ENCODE results near the gene CCDC88C. TPM values are rescaled to one million over a fixed set of nuclear protein-coding genes. Genes with fewer than 3 reads are reported as not detected.
"Not testable (repeated sequence)": the region's sequence is repeated elsewhere in the genome, so short reads cannot be mapped to it uniquely, and the experiment has no call there.

The CCDC88C gene
- total RNA-seq, 1 experiment from 2014 or later: 14.7 TPM

- DNase-seq (ENCODE audit: extremely low read depth, low read depth): no peak
These were observed 160.2 kb downstream of the CCDC88C start for GRCh38 chr14:91257328-91258010.

- DNase-seq (ENCODE audit: extremely low read depth, low read depth): no peak
These were observed 161.0 kb downstream of the CCDC88C start for GRCh38 chr14:91256661-91257060.

GRCh38 chr14:91255026-91255695, 162.5 kb downstream of the CCDC88C start:
- DNase-seq (ENCODE audit: extremely low read depth, low read depth): no peak

- DNase-seq (ENCODE audit: extremely low read depth, low read depth): no peak
These were observed 163.2 kb downstream of the CCDC88C start for GRCh38 chr14:91254461-91254860.

- DNase-seq (ENCODE audit: extremely low read depth, low read depth): no peak
These were observed 163.8 kb downstream of the CCDC88C start for GRCh38 chr14:91253795-91254323.

- DNase-seq (ENCODE audit: extremely low read depth, low read depth): peak; percentile 9
These were observed 164.5 kb downstream of the CCDC88C start for GRCh38 chr14:91252871-91253794.

GRCh38 chr14:91250912-91251311, 166.7 kb downstream of the CCDC88C start:
- DNase-seq (ENCODE audit: extremely low read depth, low read depth): no peak

- no peak for DNase-seq (ENCODE audit: extremely low read depth, low read depth)
These were observed 167.6 kb downstream of the CCDC88C start for GRCh38 chr14:91249841-91250616.

- DNase-seq (ENCODE audit: extremely low read depth, low read depth): no peak
These were observed 171.4 kb downstream of the CCDC88C start for GRCh38 chr14:91246051-91246852.

- DNase-seq (ENCODE audit: extremely low read depth, low read depth): not testable (repeated sequence)
These were observed 172.0 kb downstream of the CCDC88C start for GRCh38 chr14:91245616-91246015.

- no peak for DNase-seq (ENCODE audit: extremely low read depth, low read depth)
These were observed 172.6 kb downstream of the CCDC88C start for GRCh38 chr14:91245029-91245428.

- no peak for DNase-seq (ENCODE audit: extremely low read depth, low read depth)
These were observed 173.1 kb downstream of the CCDC88C start, which contains the start of gene GPR68 for GRCh38 chr14:91244501-91244901. GPR68 (minus strand) TSS chr14:91244704; CDS start chr14:91235050, 9,654 bp downstream.

GRCh38 chr14:91243074-91243471, 174.5 kb downstream of the CCDC88C start:
- DNase-seq (ENCODE audit: extremely low read depth, low read depth): no peak

GRCh38 chr14:91242635-91243034, 175.0 kb downstream of the CCDC88C start:
- DNase-seq (ENCODE audit: extremely low read depth, low read depth): no peak

GRCh38 chr14:91241863-91242262, 175.8 kb downstream of the CCDC88C start:
- no peak for DNase-seq (ENCODE audit: extremely low read depth, low read depth)

GRCh38 chr14:91238661-91239060, 179.0 kb downstream of the CCDC88C start:
- DNase-seq (ENCODE audit: extremely low read depth, low read depth): no peak

GRCh38 chr14:91238085-91238484, 179.5 kb downstream of the CCDC88C start:
- no peak for DNase-seq (ENCODE audit: extremely low read depth, low read depth)

GRCh38 chr14:91237219-91237618, 180.4 kb downstream of the CCDC88C start:
- no peak for DNase-seq (ENCODE audit: extremely low read depth, low read depth)

GRCh38 chr14:91235841-91236240, 181.8 kb downstream of the CCDC88C start:
- no peak for DNase-seq (ENCODE audit: extremely low read depth, low read depth)

All from NCI-H460 (cell line).